ENCODE data around the gene CUTC.
"Not testable (repeated sequence)": the region's sequence is repeated elsewhere in the genome, so short reads cannot be mapped to it uniquely, and the experiment has no call there.

CUTC gene

GRCh38 chr10:99732033-99732842 is at the start of gene CUTC, which contains the start of gene COX15:
TSS of gene CUTC (plus strand) at chr10:99732234. CDS start at chr10:99732349, 115 bp downstream.
TSS of gene COX15 (minus strand) at chr10:99732127. CDS start at chr10:99732049, 78 bp downstream.
- no peak for FAIRE-seq

- FAIRE-seq = no peak
Measured at GRCh38 chr10:99682752-99683151, 49.3 kb upstream of the CUTC start.

- FAIRE-seq = no peak
Measured at GRCh38 chr10:99685597-99685967, 46.5 kb upstream of the CUTC start.

GRCh38 chr10:99689461-99689860 is 42.6 kb upstream of the CUTC start:
- FAIRE-seq = no peak

GRCh38 chr10:99693933-99694583 is 38.0 kb upstream of the CUTC start:
- FAIRE-seq = no peak

GRCh38 chr10:99695761-99696160 is 36.3 kb upstream of the CUTC start:
- no peak for FAIRE-seq

GRCh38 chr10:99698504-99699080 is 33.4 kb upstream of the CUTC start:
- no peak for FAIRE-seq

GRCh38 chr10:99700649-99701048 is 31.4 kb upstream of the CUTC start:
- FAIRE-seq = no peak

GRCh38 chr10:99708428-99709012 is 23.5 kb upstream of the CUTC start:
- FAIRE-seq = no peak

GRCh38 chr10:99709480-99710229 is 22.4 kb upstream of the CUTC start:
- no peak for FAIRE-seq

- FAIRE-seq = no peak
Measured at GRCh38 chr10:99711129-99711719, 20.8 kb upstream of the CUTC start.

GRCh38 chr10:99714446-99714845 is 17.6 kb upstream of the CUTC start:
- FAIRE-seq = no peak

GRCh38 chr10:99720387-99720786 is 11.6 kb upstream of the CUTC start:
- FAIRE-seq = no peak

GRCh38 chr10:99730026-99730425 is 2.0 kb upstream of the CUTC start:
- no peak for FAIRE-seq

- FAIRE-seq = no peak
Measured at GRCh38 chr10:99731306-99732032, 565 bp upstream of the CUTC start.

- FAIRE-seq = no peak
Measured at GRCh38 chr10:99733366-99733765, 1.3 kb downstream of the CUTC start.

GRCh38 chr10:99734111-99734510 is 2.1 kb downstream of the CUTC start:
- not testable (repeated sequence) for FAIRE-seq

- FAIRE-seq = no peak
Measured at GRCh38 chr10:99740260-99740659, 8.2 kb downstream of the CUTC start.

- FAIRE-seq = no peak
Measured at GRCh38 chr10:99740933-99741559, 9.0 kb downstream of the CUTC start.

GRCh38 chr10:99742254-99742653 is 10.2 kb downstream of the CUTC start:
- no peak for FAIRE-seq

- no peak for FAIRE-seq
Measured at GRCh38 chr10:99742701-99743100, 10.7 kb downstream of the CUTC start.

All from colon (tissue), 2 donors.